HG03064 (cell line): Measurements from ENCODE around the gene ZMYND11.
"Not testable (repeated sequence)": the region's sequence is repeated elsewhere in the genome, so short reads cannot be mapped to it uniquely, and the experiment has no call there.

Experiments used
- ATAC-seq: cut with Tn5 transposase; IDR thresholded peaks from one replicate; pipeline ENCODE4 v1.9.1; 2021; ENCODE audit warnings: low read depth; ENCODE audit not compliant: unreplicated experiment

The ZMYND11 gene

GRCh38 chr10:278707-279106 is 143.5 kb downstream of the ZMYND11 start:
- ATAC-seq, result no peak

- ATAC-seq, result no peak
Observed at GRCh38 chr10:279232-279631, 144.0 kb downstream of the ZMYND11 start.

GRCh38 chr10:279655-280054 is 144.4 kb downstream of the ZMYND11 start:
- ATAC-seq, result no peak

- no peak for ATAC-seq
Observed at GRCh38 chr10:282294-283139, 147.3 kb downstream of the ZMYND11 start.

GRCh38 chr10:283140-283479 is 147.9 kb downstream of the ZMYND11 start:
- ATAC-seq, result no peak

- ATAC-seq, result peak; percentile 67
Observed at GRCh38 chr10:283916-284356, 148.7 kb downstream of the ZMYND11 start.

- ATAC-seq, result no peak
Observed at GRCh38 chr10:285216-285615, 150.0 kb downstream of the ZMYND11 start.

GRCh38 chr10:287026-287709 is 151.9 kb downstream of the ZMYND11 start:
- ATAC-seq, result no peak

GRCh38 chr10:287814-288213 is 152.6 kb downstream of the ZMYND11 start:
- ATAC-seq, result no peak

GRCh38 chr10:288316-289200 is 153.3 kb downstream of the ZMYND11 start:
- ATAC-seq, result no peak

- ATAC-seq, result no peak
Observed at GRCh38 chr10:289581-289980, 154.3 kb downstream of the ZMYND11 start.

- no peak for ATAC-seq
Observed at GRCh38 chr10:290026-290725, 154.9 kb downstream of the ZMYND11 start.

- ATAC-seq, result no peak
Observed at GRCh38 chr10:293636-294035, 158.4 kb downstream of the ZMYND11 start.

- no peak for ATAC-seq
Observed at GRCh38 chr10:297567-297966, 162.3 kb downstream of the ZMYND11 start.

- ATAC-seq, result no peak
Observed at GRCh38 chr10:298033-298432, 162.8 kb downstream of the ZMYND11 start.

GRCh38 chr10:299512-299911 is 164.3 kb downstream of the ZMYND11 start:
- ATAC-seq, result no peak

GRCh38 chr10:299969-300368 is 164.7 kb downstream of the ZMYND11 start:
- no peak for ATAC-seq

- ATAC-seq, result not testable (repeated sequence)
Observed at GRCh38 chr10:300580-300979, 165.3 kb downstream of the ZMYND11 start.

GRCh38 chr10:301536-301935 is 166.3 kb downstream of the ZMYND11 start:
- no peak for ATAC-seq
